Nephron (organoid): ENCODE data around the gene COL5A3.
A peak's percentile ranks its signal among the peaks of the same experiment; 100 is the strongest.

Experiments
- H3K27ac Mint-ChIP-seq, 3 experiments: 2 replicates each; pipeline ENCODE4 v1.8.0; 2020; ENCODE audit warnings: mixed read lengths in 3 of 3, mild to moderate bottlenecking in 2 of 3, moderate library complexity in 1 of 3
- H3K27me3 Mint-ChIP-seq: 2 replicates; pipeline ENCODE4 v1.8.0; 2021; ENCODE audit warnings: low read depth, mild to moderate bottlenecking, moderate library complexity, mixed read lengths
- H3K36me3 Mint-ChIP-seq: 2 replicates; pipeline ENCODE4 v1.8.0; 2020; ENCODE audit warnings: low read depth, mixed read lengths
- H3K4me1 Mint-ChIP-seq: 2 replicates; pipeline ENCODE4 v1.8.0; 2020; ENCODE audit warnings: mixed read lengths
- H3K4me3 Mint-ChIP-seq, 3 experiments: 2 replicates each; pipeline ENCODE4 v1.8.0; 2020; ENCODE audit warnings: mild to moderate bottlenecking in 3 of 3, mixed read lengths in 3 of 3, moderate library complexity in 2 of 3
- H3K9me3 Mint-ChIP-seq: 2 replicates; pipeline ENCODE4 v1.8.0; 2020; ENCODE audit warnings: mixed read lengths
- CTCF ChIP-seq, 3 experiments: fragments of 200-600 bp; sonication (generic); IDR thresholded peaks; one replicate each; pipeline ENCODE4 v1.5.0; 2021; ENCODE audit warnings: antibody characterized with exemption in 3 of 3; ENCODE audit not compliant: unreplicated experiment in 3 of 3

COL5A3 gene

GRCh38 chr19:9917321-9917720, 93.0 kb downstream of the COL5A3 start:
- Mint-ChIP-seq H3K36me3 (peaks cover 6% of the 10 kb centered on the region), H3K27ac (no peak overlapping the region), H3K4me1 (peaks cover 19% of the 10 kb centered on the region), H3K27me3 (no peaks in the 10 kb centered on the region), H3K4me3 (peak overlapping the region; percentile 55 to 70 (median 61)), H3K9me3 (no peaks in the 10 kb centered on the region)
- TF ChIP-seq CTCF (IDR thresholded peaks at IDR 0.05; ENCODE audit: unreplicated experiment in 3 of 3): no peak

GRCh38 chr19:9916719-9917118, 93.6 kb downstream of the COL5A3 start:
- H3K4me3 Mint-ChIP-seq: peak overlapping the region; percentile 51 to 70 (median 55)
- H3K27me3 Mint-ChIP-seq: no peaks in the 10 kb centered on the region
- H3K4me1 Mint-ChIP-seq: peaks cover 19% of the 10 kb centered on the region
- no peaks in the 10 kb centered on the region for H3K9me3 Mint-ChIP-seq
- no peaks in the 10 kb centered on the region for H3K36me3 Mint-ChIP-seq
- TF ChIP-seq CTCF (IDR thresholded peaks at IDR 0.05; ENCODE audit: unreplicated experiment in 3 of 3): no peak
- peak overlapping the region in 1 of 3 experiments; percentile 63 for H3K27ac Mint-ChIP-seq

- peaks cover 22% of the 10 kb centered on the region for H3K4me1 Mint-ChIP-seq
- H3K27ac Mint-ChIP-seq: no peak overlapping the region
- no peaks in the 10 kb centered on the region for H3K27me3 Mint-ChIP-seq
These were observed 95.7 kb downstream of the COL5A3 start for GRCh38 chr19:9914315-9915207.

GRCh38 chr19:9914001-9914314, 96.3 kb downstream of the COL5A3 start:
- TF ChIP-seq CTCF (IDR thresholded peaks at IDR 0.05; ENCODE audit: unreplicated experiment in 3 of 3): no peak
- Mint-ChIP-seq H3K27ac (no peak overlapping the region), H3K36me3 (peaks cover 7% of the 10 kb centered on the region), H3K4me3 (peak overlapping the region; percentile 76 to 81 (median 80)), H3K4me1 (peaks cover 27% of the 10 kb centered on the region), H3K9me3 (no peaks in the 10 kb centered on the region), H3K27me3 (no peaks in the 10 kb centered on the region)

More at GRCh38 chr19:9914315-9915207, 95.7 kb downstream of the COL5A3 start:
- TF ChIP-seq CTCF (IDR thresholded peaks at IDR 0.05; ENCODE audit: unreplicated experiment in 3 of 3): peak; percentile 51 to 79 (median 59)
- H3K9me3 Mint-ChIP-seq: no peaks in the 10 kb centered on the region
- peaks cover 2% of the 10 kb centered on the region for H3K36me3 Mint-ChIP-seq
- H3K4me3 Mint-ChIP-seq: peak overlapping the region; percentile 76 to 81 (median 80)

- Mint-ChIP-seq H3K27ac (no peak overlapping the region), H3K27me3 (no peaks in the 10 kb centered on the region), H3K36me3 (peaks cover 7% of the 10 kb centered on the region), H3K4me3 (no peak overlapping the region), H3K9me3 (no peaks in the 10 kb centered on the region), H3K4me1 (peaks cover 27% of the 10 kb centered on the region)
- TF ChIP-seq CTCF (IDR thresholded peaks at IDR 0.05; ENCODE audit: unreplicated experiment in 3 of 3): no peak
These were observed 96.9 kb downstream of the COL5A3 start for GRCh38 chr19:9913237-9914000.
